Activated CD8-positive, alpha-beta memory T cell treated with anti-CD3 and anti-CD28 coated beads for 48 hours (primary cell): ENCODE data around the gene KCTD17.

ENCODE experiments used
- DNase-seq, 3 experiments: peaks; one replicate each; pipeline ENCODE4 v3.0.0-alpha.2; 2020; ENCODE audit warnings: low read depth in 2 of 3, low spot score in 2 of 3

The KCTD17 gene

DNA sequence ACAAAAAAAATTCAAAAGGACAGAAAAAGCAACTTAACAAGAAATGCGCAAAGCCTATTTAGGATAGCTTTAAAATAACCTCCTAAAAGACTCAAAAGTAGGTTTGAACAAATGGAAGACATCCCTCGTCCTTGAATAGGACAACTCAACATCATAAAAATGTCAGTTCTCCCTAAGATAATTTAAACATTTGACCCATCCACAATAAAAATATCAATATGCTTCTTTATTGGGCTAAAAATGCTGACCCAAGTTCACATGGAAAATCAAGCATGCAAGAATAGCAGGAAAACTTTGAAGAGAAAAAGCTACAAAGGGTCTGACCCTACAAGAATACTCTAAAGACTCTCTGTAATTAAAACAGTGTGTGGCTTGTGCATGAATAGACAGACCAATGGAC lies 12.1 kb upstream of the KCTD17 start:
- DNase-seq: no peak

- no peak for DNase-seq
Observed at GRCh38 chr22:37043209-37043827, 8.2 kb upstream of the KCTD17 start.

DNA sequence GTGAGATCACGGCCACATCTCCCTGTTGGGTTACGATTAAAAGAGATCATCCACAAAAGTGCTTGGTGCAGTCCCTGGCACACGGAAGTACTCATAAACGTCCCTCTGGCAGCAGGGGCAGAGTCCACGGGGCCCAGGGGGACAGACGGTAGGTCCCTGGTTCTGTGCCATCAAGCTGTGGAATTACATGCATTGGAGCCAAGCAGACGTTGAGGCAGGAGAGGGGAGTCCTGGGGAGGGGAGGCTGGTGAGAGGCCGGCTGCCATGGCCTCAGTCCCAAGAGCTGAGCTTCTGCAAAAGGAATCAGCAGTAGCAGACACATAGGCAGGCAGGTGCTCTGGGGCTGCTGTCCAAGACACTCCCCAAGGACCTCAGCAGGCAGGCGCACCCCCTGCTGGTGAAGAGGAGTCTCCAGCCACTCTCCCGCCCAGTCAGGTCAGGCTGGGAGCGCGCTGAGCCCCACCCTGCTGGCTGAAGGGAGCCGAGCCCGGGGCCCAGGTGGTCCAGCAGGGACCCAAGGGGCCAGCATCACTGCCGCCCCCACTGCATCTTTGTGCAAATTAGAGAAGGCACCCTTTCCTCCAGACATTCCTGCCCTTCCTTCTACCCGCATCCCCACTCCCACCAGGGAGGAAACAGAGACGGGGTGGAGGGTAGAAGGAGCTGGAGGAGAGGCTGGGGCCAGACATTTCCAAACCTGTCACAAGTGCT lies 7.6 kb upstream of the KCTD17 start:
- no peak for DNase-seq

DNA sequence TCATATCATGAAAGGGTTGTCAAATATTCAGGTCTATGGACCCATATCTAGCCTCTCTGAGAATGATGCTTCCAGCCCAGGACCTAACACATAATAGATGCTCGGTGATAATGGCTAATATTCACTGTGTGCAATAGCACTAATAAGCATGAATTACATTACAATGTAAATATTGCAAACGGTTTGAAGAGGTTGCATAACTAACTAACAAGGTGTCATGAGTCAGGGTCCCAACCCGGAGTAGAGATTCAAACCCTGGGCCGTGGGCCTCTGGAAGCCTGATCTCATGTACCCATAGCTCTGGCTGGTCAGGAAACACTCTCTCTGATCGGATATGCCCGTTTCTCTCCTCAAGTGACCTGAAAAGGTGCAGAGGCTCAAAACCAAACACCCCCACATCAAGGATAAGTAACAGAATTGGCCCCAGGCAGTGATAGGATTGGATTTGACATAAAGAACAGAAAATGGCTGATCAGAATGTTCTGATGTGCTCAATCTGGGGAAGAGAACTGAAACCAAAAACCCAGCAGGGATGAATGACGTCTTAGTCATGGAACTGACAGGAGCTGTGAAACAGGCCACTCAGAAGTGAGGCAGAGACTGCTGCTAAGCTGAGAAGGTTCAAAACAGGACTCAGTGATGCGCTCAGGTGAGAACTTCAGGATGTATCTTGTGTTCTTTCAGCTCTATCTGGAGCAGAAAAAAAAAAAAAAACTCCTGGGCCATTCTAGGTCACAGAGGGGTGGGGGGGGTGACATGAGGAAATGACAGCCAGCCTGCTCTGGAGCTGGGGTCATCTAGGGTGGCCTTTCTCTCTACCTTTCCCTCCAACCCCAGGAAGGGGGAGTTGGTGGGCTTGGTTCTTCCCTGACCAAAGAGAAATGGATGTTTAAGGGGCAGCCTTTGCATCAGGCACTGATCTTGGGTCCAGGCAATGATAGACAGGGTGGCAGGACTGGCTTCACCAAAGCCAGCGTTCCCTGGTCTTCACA lies 6.6 kb upstream of the KCTD17 start:
- no peak for DNase-seq

DNA sequence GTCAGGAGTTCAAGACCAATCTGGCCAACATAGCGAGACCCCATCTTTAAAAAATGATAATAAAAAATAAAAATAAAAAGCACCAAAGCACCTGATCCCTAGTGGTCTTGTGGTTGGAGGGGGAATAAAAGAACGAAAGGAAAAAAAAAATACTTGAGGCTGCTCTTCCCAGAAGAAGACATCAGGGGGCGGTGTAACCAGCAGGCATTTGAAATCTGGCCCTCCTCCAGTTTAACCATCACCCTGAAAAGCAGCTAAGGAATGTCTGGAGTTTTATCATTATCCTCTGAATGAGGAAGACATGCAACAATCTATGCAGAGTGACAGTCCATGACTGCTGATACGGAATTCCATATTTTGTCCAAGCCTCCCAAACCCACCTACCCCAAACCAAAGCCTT lies 5.6 kb upstream of the KCTD17 start:
- no peak for DNase-seq

DNA sequence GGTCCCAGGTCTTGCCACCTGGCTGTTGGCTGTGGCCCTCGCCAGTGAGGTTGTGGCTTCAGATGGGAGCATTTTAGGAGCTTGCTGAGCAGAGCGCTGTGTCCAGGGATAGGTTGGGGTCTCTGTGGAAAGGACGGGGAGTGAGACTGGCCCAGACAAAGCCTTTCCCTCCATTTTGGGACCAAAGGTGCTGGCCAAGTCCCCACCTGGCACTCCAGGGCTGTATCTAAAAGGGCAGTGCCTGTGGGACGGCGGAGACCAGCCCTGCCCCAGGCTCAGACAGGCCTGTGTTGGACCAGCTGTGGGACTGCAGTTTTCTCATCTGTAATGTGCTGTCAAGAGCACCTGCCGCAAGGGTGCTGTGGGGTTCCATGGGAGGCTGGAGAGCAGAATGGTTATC lies 5.0 kb upstream of the KCTD17 start:
- DNase-seq: no peak

- DNase-seq: no peak
Observed at GRCh38 chr22:37047006-37047405, 4.5 kb upstream of the KCTD17 start.

- no peak for DNase-seq
Observed at GRCh38 chr22:37048133-37048532, 3.4 kb upstream of the KCTD17 start.

GRCh38 chr22:37049224-37049623 lies 2.3 kb upstream of the KCTD17 start:
- DNase-seq: no peak

GRCh38 chr22:37050913-37051312 lies 629 bp upstream of the KCTD17 start:
- DNase-seq: no peak

GRCh38 chr22:37052386-37053309 lies 1.1 kb downstream of the KCTD17 start:
- DNase-seq: no peak

DNA sequence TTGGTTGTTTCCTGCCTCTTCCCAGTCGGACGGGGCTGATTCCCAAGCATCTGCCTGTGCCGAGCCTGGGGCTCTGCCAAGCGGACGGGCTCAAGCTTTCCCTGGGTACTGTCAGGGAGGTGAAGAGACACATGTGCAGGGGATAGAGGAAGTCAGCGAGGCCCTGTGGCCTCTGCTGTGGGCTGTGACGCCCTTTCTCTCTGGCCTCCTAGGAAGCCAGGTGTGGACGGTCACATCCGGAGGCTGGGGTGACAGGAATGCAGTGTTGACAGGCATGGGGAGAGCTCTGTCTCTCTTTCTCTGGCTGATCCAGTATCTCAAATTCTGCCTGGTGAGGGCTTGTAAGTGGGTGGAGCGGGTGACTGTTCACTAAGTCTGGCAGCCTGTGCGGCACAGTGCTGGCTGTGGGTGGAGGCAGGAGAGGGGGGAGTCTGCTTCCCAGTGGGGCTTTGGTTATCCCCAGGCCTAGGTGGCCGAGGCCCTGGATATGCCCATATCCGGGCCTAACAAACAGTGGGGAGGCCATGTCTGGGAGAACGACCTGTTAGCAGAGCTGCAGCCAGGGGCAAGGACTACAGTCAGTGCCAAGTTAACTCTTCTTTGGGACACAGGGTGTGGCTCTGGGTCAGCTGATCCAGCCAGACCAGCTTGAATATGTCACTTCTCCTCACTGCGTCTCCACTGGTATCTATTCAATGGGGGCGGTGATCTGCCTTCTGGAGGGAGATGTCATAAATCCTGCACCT lies 1.9 kb downstream of the KCTD17 start:
- no peak for DNase-seq

- no peak for DNase-seq
Observed at GRCh38 chr22:37054056-37054395, 2.5 kb downstream of the KCTD17 start.

GRCh38 chr22:37054600-37055365 lies 3.2 kb downstream of the KCTD17 start:
- no peak for DNase-seq

DNA sequence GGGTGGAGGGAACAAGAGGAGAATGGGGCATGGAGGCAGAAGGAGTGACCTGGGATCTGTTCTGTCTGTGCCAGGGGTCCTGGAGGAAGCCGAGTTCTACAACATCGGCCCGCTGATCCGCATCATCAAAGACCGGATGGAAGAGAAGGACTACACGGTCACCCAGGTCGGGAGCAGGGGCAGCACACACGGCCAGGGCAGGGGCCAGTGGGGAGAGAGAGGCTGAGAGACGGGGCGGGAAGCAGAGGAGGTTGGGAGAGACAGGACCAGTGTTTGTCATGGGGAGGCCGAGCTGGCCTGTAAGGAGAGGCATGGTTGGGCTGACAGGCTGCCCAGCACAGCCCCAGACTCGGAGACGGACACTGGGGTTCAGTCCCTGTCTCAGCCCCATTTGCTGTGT lies 4.7 kb downstream of the KCTD17 start:
- no peak for DNase-seq

DNA sequence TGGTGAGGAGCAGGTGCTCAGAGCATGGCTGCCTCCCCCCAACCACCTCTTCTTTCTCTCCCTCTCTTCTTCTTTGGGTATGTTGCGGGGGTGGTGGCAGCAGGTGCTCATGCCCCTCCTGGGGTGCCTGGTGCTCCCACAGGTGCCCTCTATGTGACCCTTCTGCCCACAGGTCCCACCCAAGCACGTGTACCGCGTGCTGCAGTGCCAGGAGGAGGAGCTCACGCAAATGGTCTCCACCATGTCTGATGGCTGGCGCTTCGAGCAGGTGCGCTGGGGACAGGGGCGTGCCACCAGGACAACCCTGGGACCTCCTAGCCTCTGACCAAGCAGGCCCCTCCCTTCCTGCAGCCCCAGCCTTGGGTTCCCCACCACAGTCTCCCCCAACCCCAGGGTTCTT lies 5.7 kb downstream of the KCTD17 start:
- DNase-seq: no peak

DNA sequence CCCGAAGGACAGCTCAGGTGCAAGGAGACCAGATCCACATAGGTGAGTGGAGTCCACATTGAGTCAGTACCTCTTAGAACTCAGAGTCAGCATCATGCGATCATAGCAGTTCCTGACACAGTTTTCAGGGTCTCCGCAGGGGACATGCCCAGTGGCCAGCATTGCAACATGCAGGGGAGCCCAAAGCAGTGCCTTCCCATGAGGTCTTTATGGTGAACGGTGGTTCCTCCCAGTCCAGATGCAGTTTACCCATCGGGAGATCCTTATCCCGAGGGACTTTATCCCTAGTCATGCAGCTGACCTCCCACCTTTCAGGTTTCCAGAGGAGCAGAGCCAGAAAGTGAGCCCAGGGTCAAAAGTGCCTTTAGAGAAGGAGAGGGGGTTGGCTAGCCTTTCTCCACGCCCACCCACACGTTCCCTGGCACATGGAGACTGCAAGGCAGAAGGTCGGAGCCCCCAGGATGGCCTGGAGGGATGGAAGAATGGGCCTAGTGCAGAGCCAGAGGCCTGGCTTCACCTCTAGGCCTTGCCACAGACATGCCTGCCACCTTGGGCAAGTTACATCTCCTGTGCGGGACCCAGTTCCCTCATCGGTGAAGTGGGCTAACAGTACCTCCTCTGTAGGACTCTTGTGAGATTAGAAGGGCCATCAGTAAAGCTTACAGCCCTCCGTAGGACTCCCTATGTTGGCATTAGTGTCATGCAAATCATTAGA lies 6.4 kb downstream of the KCTD17 start:
- no peak for DNase-seq

GRCh38 chr22:37058917-37059701 lies 7.6 kb downstream of the KCTD17 start:
- no peak for DNase-seq
